Lower lobe of right lung (tissue), 2 donors: ENCODE measurements around the gene CRADD. TPM values are rescaled to one million over a fixed set of nuclear protein-coding genes. Genes with fewer than 3 reads are reported as not detected.

ENCODE experiments used
- ATAC-seq, 2 donors: fragments of 200-7000 bp; cut with Tn5 transposase; one replicate each; pipeline ENCODE4 v1.9.1; 2020 to 2022; ENCODE audit warnings: mild to moderate bottlenecking in 2 of 2, moderate library complexity in 2 of 2
- DNase-seq: peaks from one replicate; pipeline ENCODE4 v3.0.0-alpha.2; 2020
- H3K27ac ChIP-seq: fragments of 200-600 bp; one replicate; pipeline ENCODE4 v1.8.0; 2022
- H3K27me3 ChIP-seq: fragments of 200-600 bp; one replicate; pipeline ENCODE4 v1.8.0; 2022; ENCODE audit warnings: low read depth
- H3K36me3 ChIP-seq: fragments of 200-600 bp; one replicate; pipeline ENCODE4 v1.8.0; 2022; ENCODE audit warnings: mild to moderate bottlenecking
- H3K4me1 ChIP-seq: fragments of 200-600 bp; one replicate; pipeline ENCODE4 v1.8.0; 2022
- H3K4me3 ChIP-seq: fragments of 200-600 bp; one replicate; pipeline ENCODE4 v1.8.0; 2022; ENCODE audit warnings: mild to moderate bottlenecking
- H3K9me3 ChIP-seq: fragments of 200-600 bp; one replicate; pipeline ENCODE4 v1.8.0; 2022
- CTCF ChIP-seq: fragments of 200-600 bp; IDR thresholded peaks from one replicate; pipeline ENCODE4 v1.8.0; 2022; ENCODE audit warnings: antibody characterized with exemption, mild to moderate bottlenecking
- intact Hi-C: fragments of 100-400 bp; cut with DNase I; formaldehyde crosslinking; loops from one replicate; pipeline ENCODE4 v1.11.0; 2022
- long read RNA-seq: library from polyadenylated mRNA; unstranded; transcript quantifications from one replicate; pipeline ENCODE4 v2.0.0, GENCODE V29; 2021
- total RNA-seq: library from RNA; stranded (reverse); fragmentation: NEBNext Ultra II Directional; extraction: Animal tissue kit (Norgen Biotek cat#: 25700); gene quantifications from one replicate; pipeline ENCODE4 v1.2.1, GENCODE V29; 2021
- donor health status: DM: no; HTN: yes; CAD: no; lungs with severe emphysema.

CRADD gene
- total RNA-seq = 16.5 TPM
- long read RNA-seq, transcript CRADD-201 (3 exons, 1,169 nt) = major isoform, 11 of 16 reads
- long read RNA-seq, partial matches to known transcripts = 0 of 16 reads
- long read RNA-seq, other reads (novel, unspliced or antisense) = 5 of 16 reads

GRCh38 chr12:93677195-93678064, at the start of gene CRADD:
Gene CRADD (plus strand): TSS chr12:93677375.
- peak; percentile 81 for DNase-seq
- Histone ChIP-seq H3K36me3 (no peaks in the 10 kb centered on the region), H3K4me1 (peaks cover 15% of the 10 kb centered on the region), H3K27me3 (no peaks in the 10 kb centered on the region), H3K9me3 (no peaks in the 10 kb centered on the region), H3K27ac (peak within 1 kb of the TSS; percentile 99), H3K4me3 (peak within 1 kb of the TSS; percentile 76)
- intact Hi-C loops = no loop called here
- TF ChIP-seq CTCF = no peak
- ATAC-seq = peak; percentile 98

- no peak for ATAC-seq
- Histone ChIP-seq H3K27me3 (no peaks in the 10 kb centered on the region), H3K4me3 (no peak overlapping the region), H3K9me3 (no peaks in the 10 kb centered on the region), H3K36me3 (no peaks in the 10 kb centered on the region), H3K27ac (no peak overlapping the region), H3K4me1 (no peaks in the 10 kb centered on the region)
- no peak for TF ChIP-seq CTCF
- no peak for DNase-seq
- intact Hi-C loops = no loop called here
Observed at GRCh38 chr12:93632383-93632782, 44.8 kb upstream of the CRADD start.

- Histone ChIP-seq H3K27ac (no peak overlapping the region), H3K9me3 (no peaks in the 10 kb centered on the region), H3K4me1 (no peaks in the 10 kb centered on the region), H3K27me3 (no peaks in the 10 kb centered on the region), H3K4me3 (no peak overlapping the region), H3K36me3 (no peaks in the 10 kb centered on the region)
- TF ChIP-seq CTCF = no peak
- intact Hi-C loops = no loop called here
- DNase-seq = no peak
- no peak for ATAC-seq
Observed at GRCh38 chr12:93634416-93634815, 42.8 kb upstream of the CRADD start.

GRCh38 chr12:93636708-93637107, 40.5 kb upstream of the CRADD start:
- no peak overlapping the region for H3K27ac ChIP-seq
- no peaks in the 10 kb centered on the region for H3K9me3 ChIP-seq
- no peak for TF ChIP-seq CTCF
- no peak overlapping the region for H3K4me3 ChIP-seq
- no peak for ATAC-seq
- H3K27me3 ChIP-seq = no peaks in the 10 kb centered on the region
- H3K4me1 ChIP-seq = no peaks in the 10 kb centered on the region
- intact Hi-C loops = no loop called here
- H3K36me3 ChIP-seq = no peaks in the 10 kb centered on the region
- no peak for DNase-seq

GRCh38 chr12:93638095-93638494, 39.1 kb upstream of the CRADD start:
- no peaks in the 10 kb centered on the region for H3K36me3 ChIP-seq
- H3K4me3 ChIP-seq = no peak overlapping the region
- DNase-seq (no peak), ATAC-seq (no peak)
- no peak overlapping the region for H3K27ac ChIP-seq
- intact Hi-C loops = no loop called here
- H3K4me1 ChIP-seq = no peaks in the 10 kb centered on the region
- H3K9me3 ChIP-seq = no peaks in the 10 kb centered on the region
- no peaks in the 10 kb centered on the region for H3K27me3 ChIP-seq
- TF ChIP-seq CTCF = no peak
